NCI-H146 (cell line): ENCODE measurements around the gene WDR33.
A peak's percentile ranks its signal among the peaks of the same experiment; 100 is the strongest.

Experiments used
- DNase-seq: peaks from one replicate; lab custom pipeline; 2025; lab: John Stamatoyannopoulos, UW

WDR33 gene

GRCh38 chr2:127695491-127696472, 115.2 kb downstream of the WDR33 start:
- no peak for DNase-seq

GRCh38 chr2:127694986-127695385, 116.0 kb downstream of the WDR33 start:
- no peak for DNase-seq

- no peak for DNase-seq
These were observed 120.3 kb downstream of the WDR33 start for GRCh38 chr2:127690696-127691095.

- no peak for DNase-seq
These were observed 122.6 kb downstream of the WDR33 start for GRCh38 chr2:127688405-127688804.

- DNase-seq: no peak
These were observed 125.4 kb downstream of the WDR33 start for GRCh38 chr2:127685410-127686080.

- DNase-seq: no peak
These were observed 127.2 kb downstream of the WDR33 start for GRCh38 chr2:127683757-127684156.

- DNase-seq: no peak
These were observed 127.9 kb downstream of the WDR33 start for GRCh38 chr2:127683056-127683455.

- no peak for DNase-seq
These were observed 128.8 kb downstream of the WDR33 start for GRCh38 chr2:127681976-127682857.

- DNase-seq: no peak
These were observed 129.6 kb downstream of the WDR33 start for GRCh38 chr2:127681288-127681804.

GRCh38 chr2:127680706-127681287, 130.2 kb downstream of the WDR33 start:
- no peak for DNase-seq

- DNase-seq: no peak
These were observed 131.2 kb downstream of the WDR33 start for GRCh38 chr2:127679680-127680361.

GRCh38 chr2:127678991-127679390, 132.0 kb downstream of the WDR33 start:
- DNase-seq: no peak

- peak; percentile 47 for DNase-seq
These were observed 132.4 kb downstream of the WDR33 start for GRCh38 chr2:127678531-127678930.

- no peak for DNase-seq
These were observed 134.1 kb downstream of the WDR33 start for GRCh38 chr2:127676906-127677305.

- DNase-seq: peak; percentile 26
These were observed 135.4 kb downstream of the WDR33 start, which contains the start of gene LIMS2 for GRCh38 chr2:127675331-127676261. Gene LIMS2, minus strand, starts transcription at chr2:127675530. Its CDS starts 506 bp downstream, at chr2:127675024.

- DNase-seq: peak; percentile 18
These were observed 136.4 kb downstream of the WDR33 start for GRCh38 chr2:127674241-127675209.

GRCh38 chr2:127673291-127674069, 137.5 kb downstream of the WDR33 start:
- no peak for DNase-seq
